ENCODE measurements around the gene TMPRSS4. TPM values are rescaled to one million over a fixed set of nuclear protein-coding genes. Genes with fewer than 3 reads are reported as not detected.

Gene TMPRSS4
- total and polyA plus RNA-seq, 2 experiments from 2014 or later, result 0.10 to 0.58 TPM

DNA sequence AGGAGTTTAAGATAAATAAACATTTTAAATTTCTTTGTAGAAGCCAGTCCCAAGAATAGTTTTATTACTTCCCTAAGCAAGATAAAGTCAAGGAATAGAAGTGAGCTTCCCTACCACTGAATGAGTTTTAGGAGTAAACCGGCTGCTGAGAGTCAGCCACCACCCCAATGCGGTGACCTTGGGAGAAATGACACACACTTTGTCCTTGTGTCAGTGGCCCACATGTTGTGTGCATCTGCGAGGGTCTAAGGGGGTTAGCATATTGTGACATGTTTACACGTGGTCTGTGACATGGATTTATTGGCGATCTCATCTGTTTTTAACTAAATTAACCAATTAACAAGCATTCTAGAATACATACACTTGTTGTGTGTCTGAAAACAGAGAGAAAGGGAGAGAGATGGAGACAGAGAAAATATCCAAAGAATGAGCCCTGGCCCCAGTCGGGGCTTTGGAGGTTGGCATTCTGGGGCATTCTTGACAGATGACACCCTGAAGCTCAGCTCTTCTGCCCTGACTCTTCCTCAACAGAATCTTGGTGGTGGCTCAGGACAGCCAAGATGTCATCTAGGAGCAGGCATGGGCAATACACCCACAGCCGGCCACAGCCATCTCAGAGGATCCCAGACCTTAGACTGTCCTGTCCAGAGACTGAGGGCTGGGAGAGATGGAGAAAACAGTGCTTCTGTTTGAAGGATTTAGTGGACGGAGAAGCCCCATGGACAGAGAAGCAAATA is 29.7 kb upstream of the TMPRSS4 start:
- Mint-ChIP-seq H3K36me3 (ENCODE audit: low read depth) (no peaks in the 10 kb centered on the region), H3K27me3 (ENCODE audit: insufficient read depth, low read depth, poor library complexity) (no peaks in the 10 kb centered on the region), H3K9me3 (no peaks in the 10 kb centered on the region), H3K27ac (no peak overlapping the region), H3K4me3 (no peak overlapping the region), H3K4me1 (no peaks in the 10 kb centered on the region)
- Histone ChIP-seq H3K4me3 (no peak overlapping the region), H3K79me2 (replicated peaks; ENCODE audit: insufficient read depth) (no peaks in the 10 kb centered on the region), H3F3A (replicated peaks; ENCODE audit: low read depth) (no peaks in the 10 kb centered on the region), H2AFZ (no peak overlapping the region), H3K27me3 (ENCODE audit: insufficient read depth) (no peaks in the 10 kb centered on the region), H3K9me2 (ENCODE audit: insufficient read depth) (no peaks in the 10 kb centered on the region), H4K20me1 (replicated peaks; ENCODE audit: insufficient read depth) (no peaks in the 10 kb centered on the region; the same call in 1 of the 2 replicates), H3K27ac (ENCODE audit: low read depth) (no peak overlapping the region), H3K36me3 (ENCODE audit: insufficient read depth) (no peaks in the 10 kb centered on the region), H3K4me2 (no peak overlapping the region), H3K4me1 (ENCODE audit: insufficient read depth) (no peaks in the 10 kb centered on the region)
- ATAC-seq (no peak), DNase-seq (ENCODE audit: low spot score) (no peak)
- TF ChIP-seq EZH2phosphoT487 (IDR thresholded peaks at IDR 0.05; ENCODE audit: unreplicated experiment) (no peak), EZH2 (IDR thresholded peaks at IDR 0.05; ENCODE audit: low read depth, unreplicated experiment) (no peak), JUNB (IDR thresholded peaks at IDR 0.05; ENCODE audit: unreplicated experiment) (no peak), ZNF114 (CRISPR knock-in tag; IDR thresholded peaks at IDR 0.05) (no peak), CREB1 (CRISPR knock-in tag; IDR thresholded peaks at IDR 0.05; ENCODE audit: low read depth) (no peak), POLR2AphosphoS5 (IDR thresholded peaks at IDR 0.05; ENCODE audit: low read depth) (no peak), NANOG (IDR thresholded peaks at IDR 0.05; ENCODE audit: borderline replicate concordance) (no peak), STAT1 (IDR thresholded peaks at IDR 0.05; ENCODE audit: unreplicated experiment) (no peak), ZNF331 (CRISPR knock-in tag; IDR thresholded peaks at IDR 0.05; ENCODE audit: low read depth) (no peak)
- TF ChIP-seq, protein P1, sequence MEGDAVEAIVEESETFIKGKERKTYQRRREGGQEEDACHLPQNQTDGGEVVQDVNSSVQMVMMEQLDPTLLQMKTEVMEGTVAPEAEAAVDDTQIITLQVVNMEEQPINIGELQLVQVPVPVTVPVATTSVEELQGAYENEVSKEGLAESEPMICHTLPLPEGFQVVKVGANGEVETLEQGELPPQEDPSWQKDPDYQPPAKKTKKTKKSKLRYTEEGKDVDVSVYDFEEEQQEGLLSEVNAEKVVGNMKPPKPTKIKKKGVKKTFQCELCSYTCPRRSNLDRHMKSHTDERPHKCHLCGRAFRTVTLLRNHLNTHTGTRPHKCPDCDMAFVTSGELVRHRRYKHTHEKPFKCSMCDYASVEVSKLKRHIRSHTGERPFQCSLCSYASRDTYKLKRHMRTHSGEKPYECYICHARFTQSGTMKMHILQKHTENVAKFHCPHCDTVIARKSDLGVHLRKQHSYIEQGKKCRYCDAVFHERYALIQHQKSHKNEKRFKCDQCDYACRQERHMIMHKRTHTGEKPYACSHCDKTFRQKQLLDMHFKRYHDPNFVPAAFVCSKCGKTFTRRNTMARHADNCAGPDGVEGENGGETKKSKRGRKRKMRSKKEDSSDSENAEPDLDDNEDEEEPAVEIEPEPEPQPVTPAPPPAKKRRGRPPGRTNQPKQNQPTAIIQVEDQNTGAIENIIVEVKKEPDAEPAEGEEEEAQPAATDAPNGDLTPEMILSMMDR (conservative IDR thresholded peaks at IDR 0.05; ENCODE audit: low read depth in 2 of 2), result no peak
- TF ChIP-seq, protein P2, sequence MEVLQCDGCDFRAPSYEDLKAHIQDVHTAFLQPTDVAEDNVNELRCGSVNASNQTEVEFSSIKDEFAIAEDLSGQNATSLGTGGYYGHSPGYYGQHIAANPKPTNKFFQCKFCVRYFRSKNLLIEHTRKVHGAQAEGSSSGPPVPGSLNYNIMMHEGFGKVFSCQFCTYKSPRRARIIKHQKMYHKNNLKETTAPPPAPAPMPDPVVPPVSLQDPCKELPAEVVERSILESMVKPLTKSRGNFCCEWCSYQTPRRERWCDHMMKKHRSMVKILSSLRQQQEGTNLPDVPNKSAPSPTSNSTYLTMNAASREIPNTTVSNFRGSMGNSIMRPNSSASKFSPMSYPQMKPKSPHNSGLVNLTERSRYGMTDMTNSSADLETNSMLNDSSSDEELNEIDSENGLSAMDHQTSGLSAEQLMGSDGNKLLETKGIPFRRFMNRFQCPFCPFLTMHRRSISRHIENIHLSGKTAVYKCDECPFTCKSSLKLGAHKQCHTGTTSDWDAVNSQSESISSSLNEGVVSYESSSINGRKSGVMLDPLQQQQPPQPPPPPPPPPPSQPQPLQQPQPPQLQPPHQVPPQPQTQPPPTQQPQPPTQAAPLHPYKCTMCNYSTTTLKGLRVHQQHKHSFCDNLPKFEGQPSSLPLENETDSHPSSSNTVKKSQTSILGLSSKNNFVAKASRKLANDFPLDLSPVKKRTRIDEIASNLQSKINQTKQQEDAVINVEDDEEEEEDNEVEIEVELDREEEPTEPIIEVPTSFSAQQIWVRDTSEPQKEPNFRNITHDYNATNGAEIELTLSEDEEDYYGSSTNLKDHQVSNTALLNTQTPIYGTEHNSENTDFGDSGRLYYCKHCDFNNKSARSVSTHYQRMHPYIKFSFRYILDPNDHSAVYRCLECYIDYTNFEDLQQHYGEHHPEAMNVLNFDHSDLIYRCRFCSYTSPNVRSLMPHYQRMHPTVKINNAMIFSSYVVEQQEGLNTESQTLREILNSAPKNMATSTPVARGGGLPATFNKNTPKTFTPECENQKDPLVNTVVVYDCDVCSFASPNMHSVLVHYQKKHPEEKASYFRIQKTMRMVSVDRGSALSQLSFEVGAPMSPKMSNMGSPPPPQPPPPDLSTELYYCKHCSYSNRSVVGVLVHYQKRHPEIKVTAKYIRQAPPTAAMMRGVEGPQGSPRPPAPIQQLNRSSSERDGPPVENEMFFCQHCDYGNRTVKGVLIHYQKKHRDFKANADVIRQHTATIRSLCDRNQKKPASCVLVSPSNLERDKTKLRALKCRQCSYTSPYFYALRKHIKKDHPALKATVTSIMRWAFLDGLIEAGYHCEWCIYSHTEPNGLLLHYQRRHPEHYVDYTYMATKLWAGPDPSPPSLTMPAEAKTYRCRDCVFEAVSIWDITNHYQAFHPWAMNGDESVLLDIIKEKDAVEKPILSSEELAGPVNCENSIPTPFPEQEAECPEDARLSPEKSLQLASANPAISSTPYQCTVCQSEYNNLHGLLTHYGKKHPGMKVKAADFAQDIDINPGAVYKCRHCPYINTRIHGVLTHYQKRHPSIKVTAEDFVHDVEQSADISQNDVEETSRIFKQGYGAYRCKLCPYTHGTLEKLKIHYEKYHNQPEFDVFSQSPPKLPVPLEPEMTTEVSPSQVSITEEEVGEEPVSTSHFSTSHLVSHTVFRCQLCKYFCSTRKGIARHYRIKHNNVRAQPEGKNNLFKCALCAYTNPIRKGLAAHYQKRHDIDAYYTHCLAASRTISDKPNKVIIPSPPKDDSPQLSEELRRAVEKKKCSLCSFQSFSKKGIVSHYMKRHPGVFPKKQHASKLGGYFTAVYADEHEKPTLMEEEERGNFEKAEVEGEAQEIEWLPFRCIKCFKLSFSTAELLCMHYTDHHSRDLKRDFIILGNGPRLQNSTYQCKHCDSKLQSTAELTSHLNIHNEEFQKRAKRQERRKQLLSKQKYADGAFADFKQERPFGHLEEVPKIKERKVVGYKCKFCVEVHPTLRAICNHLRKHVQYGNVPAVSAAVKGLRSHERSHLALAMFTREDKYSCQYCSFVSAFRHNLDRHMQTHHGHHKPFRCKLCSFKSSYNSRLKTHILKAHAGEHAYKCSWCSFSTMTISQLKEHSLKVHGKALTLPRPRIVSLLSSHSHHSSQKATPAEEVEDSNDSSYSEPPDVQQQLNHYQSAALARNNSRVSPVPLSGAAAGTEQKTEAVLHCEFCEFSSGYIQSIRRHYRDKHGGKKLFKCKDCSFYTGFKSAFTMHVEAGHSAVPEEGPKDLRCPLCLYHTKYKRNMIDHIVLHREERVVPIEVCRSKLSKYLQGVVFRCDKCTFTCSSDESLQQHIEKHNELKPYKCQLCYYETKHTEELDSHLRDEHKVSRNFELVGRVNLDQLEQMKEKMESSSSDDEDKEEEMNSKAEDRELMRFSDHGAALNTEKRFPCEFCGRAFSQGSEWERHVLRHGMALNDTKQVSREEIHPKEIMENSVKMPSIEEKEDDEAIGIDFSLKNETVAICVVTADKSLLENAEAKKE (CRISPR knock-in tag; IDR thresholded peaks at IDR 0.05), result no peak
- TF ChIP-seq, protein P3, sequence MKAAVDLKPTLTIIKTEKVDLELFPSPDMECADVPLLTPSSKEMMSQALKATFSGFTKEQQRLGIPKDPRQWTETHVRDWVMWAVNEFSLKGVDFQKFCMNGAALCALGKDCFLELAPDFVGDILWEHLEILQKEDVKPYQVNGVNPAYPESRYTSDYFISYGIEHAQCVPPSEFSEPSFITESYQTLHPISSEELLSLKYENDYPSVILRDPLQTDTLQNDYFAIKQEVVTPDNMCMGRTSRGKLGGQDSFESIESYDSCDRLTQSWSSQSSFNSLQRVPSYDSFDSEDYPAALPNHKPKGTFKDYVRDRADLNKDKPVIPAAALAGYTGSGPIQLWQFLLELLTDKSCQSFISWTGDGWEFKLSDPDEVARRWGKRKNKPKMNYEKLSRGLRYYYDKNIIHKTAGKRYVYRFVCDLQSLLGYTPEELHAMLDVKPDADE (IDR thresholded peaks at IDR 0.05), result no peak
- TF ChIP-seq, protein P4, sequence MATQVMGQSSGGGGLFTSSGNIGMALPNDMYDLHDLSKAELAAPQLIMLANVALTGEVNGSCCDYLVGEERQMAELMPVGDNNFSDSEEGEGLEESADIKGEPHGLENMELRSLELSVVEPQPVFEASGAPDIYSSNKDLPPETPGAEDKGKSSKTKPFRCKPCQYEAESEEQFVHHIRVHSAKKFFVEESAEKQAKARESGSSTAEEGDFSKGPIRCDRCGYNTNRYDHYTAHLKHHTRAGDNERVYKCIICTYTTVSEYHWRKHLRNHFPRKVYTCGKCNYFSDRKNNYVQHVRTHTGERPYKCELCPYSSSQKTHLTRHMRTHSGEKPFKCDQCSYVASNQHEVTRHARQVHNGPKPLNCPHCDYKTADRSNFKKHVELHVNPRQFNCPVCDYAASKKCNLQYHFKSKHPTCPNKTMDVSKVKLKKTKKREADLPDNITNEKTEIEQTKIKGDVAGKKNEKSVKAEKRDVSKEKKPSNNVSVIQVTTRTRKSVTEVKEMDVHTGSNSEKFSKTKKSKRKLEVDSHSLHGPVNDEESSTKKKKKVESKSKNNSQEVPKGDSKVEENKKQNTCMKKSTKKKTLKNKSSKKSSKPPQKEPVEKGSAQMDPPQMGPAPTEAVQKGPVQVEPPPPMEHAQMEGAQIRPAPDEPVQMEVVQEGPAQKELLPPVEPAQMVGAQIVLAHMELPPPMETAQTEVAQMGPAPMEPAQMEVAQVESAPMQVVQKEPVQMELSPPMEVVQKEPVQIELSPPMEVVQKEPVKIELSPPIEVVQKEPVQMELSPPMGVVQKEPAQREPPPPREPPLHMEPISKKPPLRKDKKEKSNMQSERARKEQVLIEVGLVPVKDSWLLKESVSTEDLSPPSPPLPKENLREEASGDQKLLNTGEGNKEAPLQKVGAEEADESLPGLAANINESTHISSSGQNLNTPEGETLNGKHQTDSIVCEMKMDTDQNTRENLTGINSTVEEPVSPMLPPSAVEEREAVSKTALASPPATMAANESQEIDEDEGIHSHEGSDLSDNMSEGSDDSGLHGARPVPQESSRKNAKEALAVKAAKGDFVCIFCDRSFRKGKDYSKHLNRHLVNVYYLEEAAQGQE (IDR thresholded peaks at IDR 0.05; ENCODE audit: unreplicated experiment), result no peak
